ENCODE results near the gene CAPN8. TPM values are rescaled to one million over a fixed set of nuclear protein-coding genes. Genes with fewer than 3 reads are reported as not detected.

CAPN8 gene
- total RNA-seq, 1 donor = not detected

DNA sequence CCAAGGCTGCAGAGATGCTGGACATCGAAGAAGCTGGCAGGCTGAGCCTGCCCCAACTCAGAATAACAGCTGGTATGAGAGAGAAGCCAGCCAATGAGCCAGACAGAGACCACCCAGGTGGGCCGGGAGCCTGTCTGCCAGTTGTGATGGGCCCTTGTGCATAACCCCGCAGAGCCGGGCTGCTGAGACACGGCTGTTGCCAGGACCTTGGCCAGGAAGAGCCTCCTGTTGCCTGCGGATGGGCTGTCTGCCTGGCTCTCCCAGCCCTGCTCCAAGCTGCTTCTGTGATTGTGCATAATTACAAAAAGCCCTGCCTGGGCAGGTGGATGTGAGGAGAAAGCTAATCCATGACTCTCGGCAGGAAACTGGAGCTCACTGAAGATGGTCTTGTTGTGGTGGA, 126.5 kb downstream of the CAPN8 start:
- Histone ChIP-seq H3K79me2 (ENCODE audit: insufficient read depth, low read length) (no peaks in the 10 kb centered on the region), H2AFZ (ENCODE audit: low read length) (no peak overlapping the region), H3K4me2 (ENCODE audit: insufficient read depth, low read length) (no peak overlapping the region), H3K27me3 (ENCODE audit: insufficient read depth, low read length) (peaks cover 60% of the 10 kb centered on the region), H3K9me3 (ENCODE audit: low read depth, low read length) (no peaks in the 10 kb centered on the region), H3K4me1 (ENCODE audit: insufficient read depth, low read length) (no peaks in the 10 kb centered on the region), H3K36me3 (ENCODE audit: insufficient read depth, low read length) (no peaks in the 10 kb centered on the region), H3K4me3 (ENCODE audit: insufficient read depth, low read length) (no peak overlapping the region), H4K20me1 (ENCODE audit: insufficient read depth, low read length) (no peaks in the 10 kb centered on the region), H3K27ac (ENCODE audit: low read depth, low read length) (no peak overlapping the region)
- no peak for TF ChIP-seq CTCF (IDR thresholded peaks at IDR 0.05; ENCODE audit: extremely low read depth, low read depth, low read length)
- no peak for DNase-seq (ENCODE audit: insufficient read length, low spot score, missing footprints)

DNA sequence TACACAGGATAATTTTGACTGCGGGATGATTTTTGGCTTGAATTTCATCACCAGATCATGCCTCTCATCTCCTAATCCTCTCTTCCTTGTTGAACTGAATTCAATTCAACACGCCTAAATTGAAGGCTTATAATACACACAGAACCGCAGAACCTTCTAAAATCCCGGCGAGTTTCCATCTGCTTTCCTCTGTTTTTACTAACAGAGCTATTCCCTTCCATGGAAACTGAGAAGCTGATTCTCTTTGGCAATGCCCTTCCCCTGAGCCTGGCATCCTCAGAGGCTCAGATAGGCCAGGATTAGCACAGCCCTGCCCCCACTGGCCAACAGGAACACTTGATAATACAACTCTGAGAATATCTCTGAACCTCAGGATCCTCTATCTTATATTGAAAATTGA, 130.2 kb downstream of the CAPN8 start:
- Histone ChIP-seq H3K4me2 (ENCODE audit: insufficient read depth, low read length) (no peak overlapping the region), H3K9me3 (ENCODE audit: low read depth, low read length) (no peaks in the 10 kb centered on the region), H3K36me3 (ENCODE audit: insufficient read depth, low read length) (no peaks in the 10 kb centered on the region), H4K20me1 (ENCODE audit: insufficient read depth, low read length) (no peaks in the 10 kb centered on the region), H3K79me2 (ENCODE audit: insufficient read depth, low read length) (no peaks in the 10 kb centered on the region), H3K4me1 (ENCODE audit: insufficient read depth, low read length) (no peaks in the 10 kb centered on the region), H2AFZ (ENCODE audit: low read length) (no peak overlapping the region), H3K4me3 (ENCODE audit: insufficient read depth, low read length) (no peak overlapping the region), H3K27ac (ENCODE audit: low read depth, low read length) (no peak overlapping the region), H3K27me3 (ENCODE audit: insufficient read depth, low read length) (peaks cover 58% of the 10 kb centered on the region)
- DNase-seq (ENCODE audit: insufficient read length, low spot score, missing footprints) = no peak
- TF ChIP-seq CTCF (IDR thresholded peaks at IDR 0.05; ENCODE audit: extremely low read depth, low read depth, low read length) = no peak

GRCh38 chr1:223534677-223535076, 130.8 kb downstream of the CAPN8 start:
- Histone ChIP-seq H2AFZ (ENCODE audit: low read length) (no peak overlapping the region), H3K4me1 (ENCODE audit: insufficient read depth, low read length) (no peaks in the 10 kb centered on the region), H3K4me3 (ENCODE audit: insufficient read depth, low read length) (no peak overlapping the region), H3K9me3 (ENCODE audit: low read depth, low read length) (no peaks in the 10 kb centered on the region), H3K27me3 (ENCODE audit: insufficient read depth, low read length) (peaks cover 52% of the 10 kb centered on the region), H4K20me1 (ENCODE audit: insufficient read depth, low read length) (no peaks in the 10 kb centered on the region), H3K27ac (ENCODE audit: low read depth, low read length) (no peak overlapping the region), H3K36me3 (ENCODE audit: insufficient read depth, low read length) (no peaks in the 10 kb centered on the region), H3K4me2 (ENCODE audit: insufficient read depth, low read length) (no peak overlapping the region), H3K79me2 (ENCODE audit: insufficient read depth, low read length) (no peaks in the 10 kb centered on the region)
- no peak for TF ChIP-seq CTCF (IDR thresholded peaks at IDR 0.05; ENCODE audit: extremely low read depth, low read depth, low read length)
- DNase-seq (ENCODE audit: insufficient read length, low spot score, missing footprints) = no peak

GRCh38 chr1:223533708-223534107, 131.8 kb downstream of the CAPN8 start:
- H3K79me2 ChIP-seq (ENCODE audit: insufficient read depth, low read length) = no peaks in the 10 kb centered on the region
- H3K27ac ChIP-seq (ENCODE audit: low read depth, low read length) = no peak overlapping the region
- no peaks in the 10 kb centered on the region for H3K4me1 ChIP-seq (ENCODE audit: insufficient read depth, low read length)
- DNase-seq (ENCODE audit: insufficient read length, low spot score, missing footprints) = no peak
- H3K9me3 ChIP-seq (ENCODE audit: low read depth, low read length) = no peaks in the 10 kb centered on the region
- TF ChIP-seq CTCF (IDR thresholded peaks at IDR 0.05; ENCODE audit: extremely low read depth, low read depth, low read length) = no peak
- H4K20me1 ChIP-seq (ENCODE audit: insufficient read depth, low read length) = no peaks in the 10 kb centered on the region
- H2AFZ ChIP-seq (ENCODE audit: low read length) = no peak overlapping the region
- H3K4me2 ChIP-seq (ENCODE audit: insufficient read depth, low read length) = no peak overlapping the region
- peaks cover 44% of the 10 kb centered on the region for H3K27me3 ChIP-seq (ENCODE audit: insufficient read depth, low read length)
- H3K36me3 ChIP-seq (ENCODE audit: insufficient read depth, low read length) = no peaks in the 10 kb centered on the region
- H3K4me3 ChIP-seq (ENCODE audit: insufficient read depth, low read length) = no peak overlapping the region

All from osteoblast (primary cell).